Panc1 (cell line): ENCODE measurements around the gene TUBA1B. TPM values are rescaled to one million over a fixed set of nuclear protein-coding genes. Genes with fewer than 3 reads are reported as not detected.

ENCODE experiments used
- ATAC-seq: fragments of 200-7000 bp; cut with Tn5 transposase; 2 replicates; pipeline ENCODE4 v1.9.1; 2020; ENCODE audit warnings: mild to moderate bottlenecking, moderate library complexity
- BruUV-seq: library from RNA; stranded (reverse); fragments of 400-500 nt; replicated peaks from 2 replicates; lab custom pipeline; 2021; lab: Mats Ljungman, UMichigan
- CTCF ChIA-PET: fragments of 300-600 bp; sonication (Branson Sonifier 250); formaldehyde crosslinking; loops from one replicate; lab custom pipeline; 2022; ENCODE audit warnings: antibody characterized with exemption; lab: Charles Lee
- POLR2A ChIA-PET: fragments of 300-600 bp; sonication (Branson Sonifier 250); formaldehyde crosslinking; loops from one replicate; lab custom pipeline; 2022; ENCODE audit warnings: antibody characterized with exemption; lab: Charles Lee
- DNase-seq: peaks from one replicate; pipeline ENCODE4 v3.0.0-alpha.2; 2010; ENCODE audit warnings: low read depth, low spot score
- H3K27ac ChIP-seq: 2 replicates; pipeline ENCODE4 v1.5.1; 2011; ENCODE audit warnings: mild to moderate bottlenecking, low read length, inconsistent platforms
- H3K27me3 ChIP-seq: fragments of 200-500 bp; sonication (Bioruptor generic); 2 replicates; pipeline ENCODE4 v1.6.0; 2014; ENCODE audit warnings: low read length, inconsistent platforms; ENCODE audit not compliant: control insufficient read depth, insufficient read depth
- H3K36me3 ChIP-seq: fragments of 200-500 bp; sonication (Bioruptor generic); 2 replicates; pipeline ENCODE4 v1.5.1; 2014; ENCODE audit warnings: inconsistent platforms, mild to moderate bottlenecking, low read length, moderate library complexity; ENCODE audit not compliant: control insufficient read depth, insufficient read depth
- H3K4me1 ChIP-seq: 2 replicates; pipeline ENCODE4 v1.5.1; 2011; ENCODE audit warnings: inconsistent platforms, mild to moderate bottlenecking, low read length, moderate library complexity; ENCODE audit not compliant: control insufficient read depth, insufficient read depth
- H3K4me3 ChIP-seq, 2 experiments: 2 replicates each; pipeline ENCODE4 v1.5.1; 2011 to 2012; ENCODE audit warnings: low read depth in 2 of 2, low read length in 2 of 2, mild to moderate bottlenecking in 2 of 2, inconsistent platforms in 1 of 2, moderate library complexity in 1 of 2
- H3K9me3 ChIP-seq: fragments of 200-500 bp; sonication (Bioruptor generic); 2 replicates; pipeline ENCODE4 v1.5.1; 2014; ENCODE audit warnings: low read depth, mild to moderate bottlenecking, inconsistent platforms, low read length, moderate library complexity; ENCODE audit not compliant: control insufficient read depth, insufficient read depth
- CTCF ChIP-seq: fragments of 450-650 bp; IDR thresholded peaks from 2 replicates; pipeline ENCODE4 v1.5.1; 2017; ENCODE audit warnings: mild to moderate bottlenecking
- POLR2AphosphoS5 ChIP-seq: IDR thresholded peaks from 2 replicates; pipeline ENCODE4 v1.6.1; 2012; ENCODE audit warnings: mild to moderate bottlenecking, low read depth, low read length, moderate library complexity
- REST ChIP-seq, 2 experiments: IDR thresholded peaks; 2 replicates each; pipeline ENCODE4 v1.6.1; 2011 to 2012; ENCODE audit warnings: low read depth in 2 of 2, control low read depth in 1 of 2, low read length in 1 of 2, mild to moderate bottlenecking in 1 of 2, moderate library complexity in 1 of 2; ENCODE audit not compliant: insufficient read depth in 1 of 2
- SIN3A ChIP-seq: IDR thresholded peaks from 2 replicates; pipeline ENCODE4 v1.6.1; 2012; ENCODE audit warnings: low read depth, mild to moderate bottlenecking, low read length, moderate library complexity, borderline replicate concordance; ENCODE audit not compliant: insufficient read depth
- TCF7L2 ChIP-seq: IDR thresholded peaks from 2 replicates; pipeline ENCODE4 v1.6.1; 2011; ENCODE audit warnings: mild to moderate bottlenecking, low read depth, low read length, inconsistent platforms
- in situ Hi-C: cut with HindIII; loops from 2 replicates; pipeline ENCODE4 v1.10.0; 2016; ENCODE audit warnings: low sequenced_read_pairs, low pct_unique_long_range_greater_than_20kb
- intact Hi-C: fragments of 100-400 bp; cut with micrococcal nuclease; formaldehyde crosslinking; loops from one replicate; pipeline ENCODE4 v1.10.0; 2022; ENCODE audit not compliant: unreplicated experiment
- total RNA-seq: library from RNA; stranded (reverse); gene quantifications from one replicate; pipeline ENCODE4 v1.2.1, GENCODE V29; 2021; ENCODE audit not compliant: unreplicated experiment

The TUBA1B gene
- total RNA-seq, 1 experiment from 2014 or later = 1,275 TPM

- no TSS peak for BruUV-seq
- in situ Hi-C loops (no loop called here), intact Hi-C loops (no loop called here)
- ChIA-PET CTCF (interaction anchor here (0.6 to 3.7 kb wide), 2 partner anchors 34 to 42 kb away, joined by 3 to 22 read pairs; no protein-coding TSS in a partner anchor), POLR2A (no interaction called here)
- Histone ChIP-seq H3K4me3 (no peak overlapping the region), H3K27ac (no peak overlapping the region), H3K36me3 (peaks cover 2% of the 10 kb centered on the region; the same call in 1 of the 2 replicates), H3K4me1 (peaks cover 18% of the 10 kb centered on the region), H3K27me3 (no peaks in the 10 kb centered on the region), H3K9me3 (no peaks in the 10 kb centered on the region)
- ATAC-seq (no peak), DNase-seq (no peak)
- TF ChIP-seq TCF7L2 = no peak
- TF ChIP-seq CTCF = no peak
- no peak for TF ChIP-seq POLR2AphosphoS5
- TF ChIP-seq SIN3A = no peak
- TF ChIP-seq REST (IDR thresholded peaks at IDR 0.05; ENCODE audit: insufficient read depth in 1 of 2, low read depth in 2 of 2, low read length in 1 of 2) = no peak
These were observed 33.8 kb downstream of the TUBA1B start for GRCh38 chr12:49097381-49097780.

- Histone ChIP-seq H3K4me3 (peak overlapping the region; percentile 26 to 44; a peak in 3 of 4 replicates), H3K36me3 (peaks cover 1% of the 10 kb centered on the region; the same call in 1 of the 2 replicates), H3K9me3 (no peaks in the 10 kb centered on the region), H3K27me3 (no peaks in the 10 kb centered on the region), H3K27ac (no peak overlapping the region), H3K4me1 (peaks cover 27% of the 10 kb centered on the region)
- ChIA-PET CTCF (interaction anchor here (0.7 to 1.3 kb wide), 3 partner anchors 13 to 26 kb away, joined by 3 to 10 read pairs (median 3); no protein-coding TSS in a partner anchor), POLR2A (no interaction called here)
- no TSS peak for BruUV-seq
- DNase-seq (no peak), ATAC-seq (no peak)
- intact Hi-C loops (no loop called here), in situ Hi-C loops (no loop called here)
- TF ChIP-seq POLR2AphosphoS5 (no peak), SIN3A (no peak), REST (IDR thresholded peaks at IDR 0.05; ENCODE audit: insufficient read depth in 1 of 2, low read depth in 2 of 2, low read length in 1 of 2) (no peak), CTCF (no peak), TCF7L2 (no peak)
These were observed 36.2 kb downstream of the TUBA1B start for GRCh38 chr12:49094975-49095365.
